H1 (cell line): ENCODE results near the gene COMMD1. TPM values are rescaled to one million over a fixed set of nuclear protein-coding genes. Genes with fewer than 3 reads are reported as not detected.

ENCODE experiments used
- CTCF ChIA-PET: fragments of 300-600 bp; sonication (Branson Sonifier 250); formaldehyde crosslinking; loops from one replicate; lab custom pipeline; 2021; ENCODE audit not compliant: partially characterized antibody; lab: Charles Lee
- POLR2A ChIA-PET: fragments of 300-600 bp; sonication (Branson Sonifier 250); formaldehyde crosslinking; loops from one replicate; lab custom pipeline; 2021; ENCODE audit warnings: inconsistent platforms; ENCODE audit not compliant: partially characterized antibody; lab: Charles Lee
- DNase-seq, 2 experiments: peaks; one replicate each; pipeline versions ENCODE4 v3.0.0 to v3.0.0-alpha.2; 2010 to 2022; ENCODE audit warnings: low spot score in 2 of 2, low read depth in 1 of 2, mixed read lengths in 1 of 2
- FAIRE-seq: peaks from 2 replicates; lab custom pipeline; 2011; peaks lifted over from hg19 to GRCh38; lab: Jason Lieb, UNC
- H2AFZ ChIP-seq: 2 replicates; pipeline ENCODE4 v1.8.1; 2012; ENCODE audit warnings: low read length, inconsistent platforms
- H2AK5ac ChIP-seq: 2 replicates; pipeline ENCODE4 v1.6.1; 2013; ENCODE audit warnings: low read depth, low read length
- H2BK120ac ChIP-seq: replicated peaks from 2 replicates; pipeline ENCODE3; 2013; ENCODE audit warnings: low read depth, low read length, inconsistent platforms
- H2BK12ac ChIP-seq: 2 replicates; pipeline ENCODE4 v1.6.1; 2013; ENCODE audit warnings: low read depth, low read length
- H2BK15ac ChIP-seq: 2 replicates; pipeline ENCODE4 v1.6.1; 2013; ENCODE audit warnings: low read length
- H2BK20ac ChIP-seq: 2 replicates; pipeline ENCODE4 v1.6.1; 2013; ENCODE audit warnings: low read length
- H2BK5ac ChIP-seq: 2 replicates; pipeline ENCODE4 v1.6.1; 2013; ENCODE audit warnings: low read depth, low read length
- H3K14ac ChIP-seq: 2 replicates; pipeline ENCODE4 v1.6.1; 2013; ENCODE audit warnings: inconsistent platforms; ENCODE audit not compliant: insufficient read length
- H3K18ac ChIP-seq: 2 replicates; pipeline ENCODE4 v1.6.1; 2013; ENCODE audit warnings: low read length; ENCODE audit errors: extremely low read depth
- H3K23ac ChIP-seq: 2 replicates; pipeline ENCODE4 v1.6.1; 2013; ENCODE audit warnings: inconsistent platforms; ENCODE audit not compliant: insufficient read length
- H3K23me2 ChIP-seq: 2 replicates; pipeline ENCODE4 v1.6.1; 2013; ENCODE audit warnings: low read depth, low read length
- H3K27ac ChIP-seq: 2 replicates; pipeline ENCODE4 v1.6.1; 2011; ENCODE audit warnings: low read depth, low read length, inconsistent platforms
- H3K27me3 ChIP-seq, 4 experiments: replicated peaks in 1 of 4; 1 replicate in 1 of 4; 2 replicates in 3 of 4; pipeline versions ENCODE4 v1.6.1 to v1.8.1; 2011 to 2013; ENCODE audit warnings: low read length in 3 of 4, mild to moderate bottlenecking in 3 of 4, inconsistent platforms in 2 of 4, mixed read lengths in 2 of 4, moderate library complexity in 1 of 4; ENCODE audit not compliant: control insufficient read depth in 3 of 4, insufficient read depth in 3 of 4; ENCODE audit errors: extremely low read depth in 1 of 4
- H3K36me3 ChIP-seq, 4 experiments: 2 replicates each; pipeline versions ENCODE4 v1.6.1 to v1.8.1; 2011 to 2013; ENCODE audit warnings: mild to moderate bottlenecking in 4 of 4, low read length in 3 of 4, moderate library complexity in 2 of 4, control low read depth in 1 of 4, inconsistent platforms in 1 of 4; ENCODE audit not compliant: insufficient read depth in 4 of 4, control insufficient read depth in 2 of 4
- H3K4ac ChIP-seq: replicated peaks from 2 replicates; pipeline ENCODE3; 2013; ENCODE audit warnings: low read length, low read depth, mixed read lengths, inconsistent platforms; ENCODE audit not compliant: insufficient read length
- H3K4me1 ChIP-seq, 4 experiments: replicated peaks in 1 of 4; 1 replicate in 1 of 4; 2 replicates in 3 of 4; pipeline versions ENCODE4 v1.6.1 to v1.8.1; 2011 to 2013; ENCODE audit warnings: low read length in 3 of 4, inconsistent platforms in 2 of 4, mixed read lengths in 1 of 4; ENCODE audit not compliant: insufficient read depth in 4 of 4, control insufficient read depth in 3 of 4
- H3K4me2 ChIP-seq, 2 experiments: 2 replicates each; pipeline versions ENCODE4 v1.6.1 to v1.8.1; 2011 to 2013; ENCODE audit warnings: low read depth in 2 of 2, low read length in 2 of 2, control low read depth in 1 of 2, inconsistent platforms in 1 of 2, mild to moderate bottlenecking in 1 of 2; ENCODE audit not compliant: insufficient read depth in 1 of 2
- H3K4me3 ChIP-seq, 4 experiments: fragments of 200-600, 300-600 bp in 1 of 4; sonication (generic), shearing (Covaris generic), sonication (Bioruptor Twin) in 1 of 4; 2 replicates each; pipeline versions ENCODE4 v1.5.1 to v1.8.1; 2011 to 2016; ENCODE audit warnings: low read length in 4 of 4, low read depth in 3 of 4, control low read depth in 2 of 4, inconsistent platforms in 2 of 4, mild to moderate bottlenecking in 2 of 4, mixed read lengths in 1 of 4, moderate library complexity in 1 of 4; ENCODE audit not compliant: insufficient read depth in 2 of 4; ENCODE audit errors: extremely low read depth in 1 of 4
- H3K56ac ChIP-seq: replicated peaks from 2 replicates; pipeline ENCODE3; 2013; ENCODE audit warnings: low read depth, mild to moderate bottlenecking, mixed read lengths, low read length, inconsistent platforms; ENCODE audit not compliant: insufficient read length
- H3K79me1 ChIP-seq: 2 replicates; pipeline ENCODE4 v1.6.1; 2013; ENCODE audit warnings: low read depth, low read length, control low read depth
- H3K79me2 ChIP-seq, 2 experiments: 2 replicates each; pipeline versions ENCODE4 v1.6.1 to v1.8.1; 2012 to 2013; ENCODE audit warnings: low read length in 2 of 2, mild to moderate bottlenecking in 2 of 2, inconsistent platforms in 1 of 2; ENCODE audit not compliant: insufficient read depth in 2 of 2, control insufficient read depth in 1 of 2
- H3K9ac ChIP-seq, 4 experiments: replicated peaks in 1 of 4; 1 replicate in 1 of 4; 2 replicates in 3 of 4; pipeline versions ENCODE4 v1.6.1 to v1.8.1; 2011 to 2013; ENCODE audit warnings: low read depth in 3 of 4, low read length in 3 of 4, control low read depth in 2 of 4, mild to moderate bottlenecking in 2 of 4, moderate library complexity in 2 of 4, inconsistent platforms in 1 of 4; ENCODE audit errors: extremely low read depth in 1 of 4
- H3K9me3 ChIP-seq, 2 experiments: 2 replicates each; pipeline versions ENCODE4 v1.6.1 to v1.8.1; 2012 to 2013; ENCODE audit warnings: mild to moderate bottlenecking in 2 of 2, moderate library complexity in 2 of 2, control low read depth in 1 of 2, inconsistent platforms in 1 of 2, low read depth in 1 of 2, low read length in 1 of 2, mixed read lengths in 1 of 2; ENCODE audit not compliant: insufficient read depth in 2 of 2
- H4K20me1 ChIP-seq, 2 experiments: replicated peaks in 1 of 2; 2 replicates each; pipeline versions ENCODE3 to v1.8.1; 2011 to 2013; ENCODE audit warnings: inconsistent platforms in 2 of 2, low read length in 2 of 2, mild to moderate bottlenecking in 1 of 2; ENCODE audit not compliant: insufficient read depth in 2 of 2, control insufficient read depth in 1 of 2
- H4K5ac ChIP-seq: 2 replicates; pipeline ENCODE4 v1.6.1; 2013; ENCODE audit warnings: low read length, low read depth, mixed read lengths, inconsistent platforms; ENCODE audit not compliant: insufficient read length
- H4K8ac ChIP-seq: 2 replicates; pipeline ENCODE4 v1.8.0; 2013; ENCODE audit warnings: mild to moderate bottlenecking, moderate library complexity, low read length, inconsistent platforms; ENCODE audit not compliant: insufficient read depth; ENCODE audit errors: extremely low read depth
- H4K91ac ChIP-seq: replicated peaks from 2 replicates; pipeline ENCODE3; 2013; ENCODE audit warnings: low read length, mixed read lengths, inconsistent platforms; ENCODE audit not compliant: insufficient read length
- RBBP5 ChIP-seq: IDR thresholded peaks from 2 replicates; pipeline ENCODE4 v1.7.1; 2012; ENCODE audit warnings: low read depth, mild to moderate bottlenecking, inconsistent platforms, low read length, moderate library complexity, borderline replicate concordance
- polyA plus RNA-seq, 7 experiments: library from polyadenylated mRNA; depleted of rRNA in 3 of 7; stranded (reverse) in 5 of 7; unstranded in 2 of 7; fragments of >200 nt in 5 of 7; fragments of 200-250 nt in 2 of 7; gene quantifications; 1 replicate in 5 of 7; 2 replicates in 1 of 7; 4 replicates in 1 of 7; pipeline versions ENCODE4 v1.2.1 to v1.2.3, GENCODE V29; 2011 to 2013; ENCODE audit warnings: missing spikeins in 2 of 7, mixed read lengths in 2 of 7
- total RNA-seq: library from RNA; stranded (reverse); fragmentation: NEBNext Ultra II Directional; extraction: Animal tissue kit (Norgen Biotek cat#: 25700); gene quantifications from 2 replicates; pipeline ENCODE4 v1.2.1, GENCODE V29; 2021

Gene COMMD1
- total and polyA plus RNA-seq, 2 of the 8 experiments (the other 6 are each of a cell fraction or from before 2014, with no cell fraction given): 23.5 to 28.3 TPM

- Histone ChIP-seq H3K79me1 (no peaks in the 10 kb centered on the region), H2BK120ac (no peak overlapping the region), H2BK15ac (no peak overlapping the region), H2AK5ac (no peak overlapping the region), H3K27ac (no peak overlapping the region), H2BK12ac (no peak overlapping the region), H3K36me3 (0 out of 8 replicates have a peak, but pooled peaks cover 0 to 3% (median 0%) of the 10 kb centered on the region in 4 experiments), H4K8ac (no peak overlapping the region), H3K23me2 (0 out of 2 replicates have a peak, but pooled peaks cover 2% of the 10 kb centered on the region), H3K14ac (no peak overlapping the region), H3K9ac (no peak overlapping the region), H3K23ac (no peak overlapping the region), H3K4ac (no peak overlapping the region), H3K79me2 (no peaks in the 10 kb centered on the region), H3K4me2 (no peak overlapping the region), H2AFZ (no peak overlapping the region), H3K18ac (no peak overlapping the region), H3K4me1 (no peaks in the 10 kb centered on the region), H3K27me3 (0 out of 7 replicates have a peak, but pooled peaks cover 0 to 2% (median 0%) of the 10 kb centered on the region in 4 experiments), H2BK5ac (no peak overlapping the region), H4K91ac (no peak overlapping the region), H3K56ac (no peak overlapping the region), H4K5ac (no peak overlapping the region), H2BK20ac (no peak overlapping the region), H4K20me1 (no peaks in the 10 kb centered on the region), H3K9me3 (peaks cover 0 to 8% of the 10 kb centered on the region in 2 experiments; a peak in 2 of 4 replicates), H3K4me3 (no peak overlapping the region)
- no peak for TF ChIP-seq RBBP5
- FAIRE-seq: no peak
- ChIA-PET CTCF (interaction anchor here (0.5 to 0.9 kb wide), 2 partner anchors 10 to 411 kb away, joined by 3 to 4 read pairs; no protein-coding TSS in a partner anchor), POLR2A (interaction anchor here (0.9 kb wide), 1 partner anchor 12 kb away, joined by 4 read pairs; no protein-coding TSS in a partner anchor)
- no peak for DNase-seq
These were observed 17.2 kb downstream of the COMMD1 start for GRCh38 chr2:61922714-61923113.
